GM12878 (cell line): ENCODE data around the gene CHMP4A. TPM values are rescaled to one million over a fixed set of nuclear protein-coding genes. Genes with fewer than 3 reads are reported as not detected.

ENCODE experiments used
- ATAC-seq: fragments of 200-7000 bp; cut with Tn5 transposase; 3 replicates; pipeline ENCODE4 v1.9.1; 2020; ENCODE audit warnings: mild to moderate bottlenecking, moderate library complexity
- BruUV-seq: library from RNA; stranded (reverse); fragments of 400-500 nt; replicated peaks from 2 replicates; lab custom pipeline; 2021; lab: Mats Ljungman, UMichigan
- CTCF ChIA-PET: fragments of 300-600 bp; sonication (Branson Sonifier 250); formaldehyde crosslinking; extraction: SDS; loops from one replicate; lab custom pipeline; 2021; ENCODE audit warnings: inconsistent platforms; lab: Yijun Ruan, JAX
- POLR2A ChIA-PET: fragments of 350-600 bp; formaldehyde crosslinking; extraction: SDS; loops from one replicate; lab custom pipeline; 2021; ENCODE audit warnings: inconsistent platforms; lab: Charles Lee
- RAD21 ChIA-PET: fragments of 300-600 bp; sonication (Branson Sonifier 250); formaldehyde crosslinking; loops from one replicate; lab custom pipeline; 2023; ENCODE audit warnings: antibody characterized with exemption; ENCODE audit not compliant: unreplicated experiment; lab: Charles Lee
- SMC1A ChIA-PET: fragments of 300-600 bp; sonication (Branson Sonifier 250); formaldehyde crosslinking; loops from one replicate; lab custom pipeline; 2023; ENCODE audit not compliant: unreplicated experiment, uncharacterized antibody; lab: Charles Lee
- DNase-seq: peaks from one replicate; pipeline ENCODE4 v3.0.0-alpha.2; 2011; ENCODE audit warnings: low read depth, low spot score
- FAIRE-seq: peaks from 3 replicates; lab custom pipeline; 2011; peaks lifted over from hg19 to GRCh38; lab: Jason Lieb, UNC
- H2AFZ ChIP-seq: 2 replicates; pipeline ENCODE4 v1.6.0; 2011; ENCODE audit warnings: low read depth, low read length, control low read depth; ENCODE audit not compliant: control insufficient read depth
- H3K27ac ChIP-seq: 2 replicates; pipeline ENCODE4 v1.5.1; 2011; ENCODE audit warnings: control low read depth; ENCODE audit not compliant: control insufficient read depth, insufficient read depth
- H3K27me3 ChIP-seq, 2 experiments: replicated peaks in 1 of 2; 2 replicates each; pipeline versions ENCODE4 v1.6.0 to v1.6.1; 2011; ENCODE audit warnings: low read length in 1 of 2; ENCODE audit not compliant: control insufficient read depth in 2 of 2, insufficient read depth in 2 of 2
- H3K36me3 ChIP-seq, 2 experiments: 2 replicates each; pipeline ENCODE4 v1.5.1; 2011; ENCODE audit warnings: low read length in 1 of 2; ENCODE audit not compliant: control insufficient read depth in 2 of 2, insufficient read depth in 2 of 2
- H3K4me1 ChIP-seq: 2 replicates; pipeline ENCODE4 v1.6.1; 2011; ENCODE audit warnings: mild to moderate bottlenecking, low read length, moderate library complexity, mixed read lengths; ENCODE audit not compliant: control insufficient read depth, insufficient read depth
- H3K4me2 ChIP-seq: 2 replicates; pipeline ENCODE4 v1.6.0; 2011; ENCODE audit warnings: control low read depth; ENCODE audit not compliant: control insufficient read depth, insufficient read depth
- H3K4me3 ChIP-seq: fragments of 200-600 bp; sonication (generic); 2 replicates; pipeline ENCODE4 v1.5.1; 2016
- H3K79me2 ChIP-seq: 2 replicates; pipeline ENCODE4 v1.6.0; 2011; ENCODE audit warnings: low read length; ENCODE audit not compliant: control insufficient read depth, insufficient read depth
- H3K9ac ChIP-seq: 2 replicates; pipeline ENCODE4 v1.8.0; 2011; ENCODE audit warnings: low read length, control low read depth, mixed read lengths; ENCODE audit not compliant: control insufficient read depth, insufficient read depth
- H3K9me3 ChIP-seq: replicated peaks from 3 replicates; pipeline ENCODE4 v1.5.1; 2011; ENCODE audit warnings: mild to moderate bottlenecking, low read length; ENCODE audit not compliant: control insufficient read depth, insufficient read depth
- H4K20me1 ChIP-seq: 2 replicates; pipeline ENCODE4 v1.6.0; 2011; ENCODE audit not compliant: control insufficient read depth, insufficient read depth
- BHLHE40 ChIP-seq, 2 experiments: fragments of 450-650 bp in 1 of 2; IDR thresholded peaks; 2 replicates each; pipeline ENCODE4 v1.6.1; 2011 to 2017; ENCODE audit warnings: low read depth in 2 of 2, borderline replicate concordance in 1 of 2, improper control_type of control experiment in 1 of 2, low read length in 1 of 2, mild to moderate bottlenecking in 1 of 2
- GATAD2B ChIP-seq: fragments of 450-650 bp; conservative IDR thresholded peaks from 2 replicates; pipeline ENCODE4 v1.6.1; 2017; ENCODE audit warnings: low read depth, mild to moderate bottlenecking, moderate library complexity
- JUNB ChIP-seq: IDR thresholded peaks from 2 replicates; pipeline ENCODE4 v1.6.1; 2016; ENCODE audit warnings: antibody characterized with exemption, mild to moderate bottlenecking
- NFXL1 ChIP-seq: fragments of 450-650 bp; IDR thresholded peaks from 2 replicates; pipeline ENCODE4 v1.6.1; 2017; ENCODE audit warnings: antibody characterized with exemption, mild to moderate bottlenecking, borderline replicate concordance
- POLR2A ChIP-seq: IDR thresholded peaks from 2 replicates; pipeline ENCODE4 v1.6.1; 2011; ENCODE audit warnings: low read depth, mild to moderate bottlenecking, low read length
- SRF ChIP-seq, 2 experiments: IDR thresholded peaks; 2 replicates each; pipeline ENCODE4 v1.6.1; 2011; ENCODE audit warnings: low read depth in 2 of 2, low read length in 2 of 2, mild to moderate bottlenecking in 1 of 2, moderate library complexity in 1 of 2
- YY1 ChIP-seq: IDR thresholded peaks from 2 replicates; pipeline ENCODE4 v1.6.1; 2011; ENCODE audit warnings: low read depth, mild to moderate bottlenecking, low read length
- ZZZ3 ChIP-seq: IDR thresholded peaks from 2 replicates; pipeline ENCODE4 v1.6.1; 2011; ENCODE audit warnings: low read depth; ENCODE audit not compliant: control insufficient read depth, insufficient read length
- WGBS: methylation state at CpG from one replicate; pipeline ENCODE4 v1.1.6; 2016; ENCODE audit warnings: low lambda C conversion rate; ENCODE audit not compliant: insufficient replicate concordance, insufficient coverage; ENCODE audit errors: missing lambda C conversion rate; 5-methylcytosine and 5-hydroxymethylcytosine counted together
- in situ Hi-C: fragments of 300-500 bp; cut with MboI; formaldehyde crosslinking; loops from 9 replicates; pipeline ENCODE4 v1.14.3; 2018; ENCODE audit warnings: mixed read lengths
- intact Hi-C: fragments of 100-400 bp; cut with micrococcal nuclease; formaldehyde crosslinking; loops from one replicate; pipeline ENCODE4 v1.14.2; 2022; ENCODE audit not compliant: unreplicated experiment
- polyA plus RNA-seq, 11 experiments: library from polyadenylated mRNA; depleted of rRNA in 4 of 11; unstranded in 6 of 11; stranded (reverse) in 5 of 11; fragments of >200 nt; fragmentation: Nextera tagmentation in 4 of 11; fragmentation: Illumina TruSeq in 1 of 11; extraction: Ambion mirVana in 4 of 11; extraction: Trizol in 1 of 11; gene quantifications; 1 replicate in 1 of 11; 2 replicates in 10 of 11; pipeline versions ENCODE4 v1.2.1 to v1.2.3, GENCODE V29; 2011 to 2016; ENCODE audit warnings: inconsistent platforms in 2 of 11, missing spikeins in 2 of 11, low read depth in 1 of 11
- total RNA-seq, 4 experiments: library from RNA; depleted of rRNA in 3 of 4; stranded (reverse); fragments of >200 nt in 3 of 4; fragmentation: Illumina TruSeq in 1 of 4; extraction: Trizol in 1 of 4; gene quantifications; 2 replicates each; pipeline versions ENCODE4 v1.2.1 to v1.2.3, GENCODE V29; 2013 to 2021
- TF ChIP-seq, protein P1 (sequence below): fragments of 450-650 bp; IDR thresholded peaks from 2 replicates; pipeline ENCODE4 v1.6.1; 2017; ENCODE audit warnings: mild to moderate bottlenecking, moderate library complexity

CHMP4A gene
- total and polyA plus RNA-seq, 10 of the 15 experiments (the other 5 are each of a cell fraction or from before 2014, with no cell fraction given) = 35.5 to 151 (median 84.7) TPM

DNA sequence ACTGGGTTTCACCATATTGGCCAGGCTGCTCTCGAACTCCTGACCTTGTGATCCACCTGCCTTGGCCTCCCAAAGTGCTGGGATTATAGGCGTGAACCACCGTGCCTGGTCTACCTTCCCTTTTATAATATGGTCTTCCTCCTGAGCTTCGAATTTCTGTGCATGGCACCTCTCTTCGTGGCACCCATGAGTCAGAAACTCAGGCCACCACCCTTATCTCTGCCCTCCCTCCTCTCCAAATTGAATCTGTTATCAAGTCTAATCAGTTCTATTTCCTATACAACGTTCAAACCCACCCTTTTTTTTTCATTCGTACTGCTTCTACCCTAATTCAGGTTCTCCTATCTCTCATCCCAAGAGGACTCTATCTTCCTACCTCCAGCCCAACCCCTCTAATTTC lies 34.1 kb upstream of the CHMP4A start:
- 66% methylated on average over 7 of the region's 7 CpGs for WGBS
- ChIA-PET RAD21 (interaction anchor here (0.7 to 7.2 kb wide), 12 partner anchors 12 to 1634 kb away, joined by 3 to 231 read pairs (median 8); partner anchors contain the start of genes CIDEB, DCAF11, DHRS1 and MDP1), CTCF (interaction anchor here (0.7 to 12.3 kb wide), 17 partner anchors 15 to 234 kb away, joined by 3 to 368 read pairs (median 8); partner anchors contain the start of genes CIDEB, DHRS1, LTB4R and MDP1), POLR2A (interaction anchor here (0.6 to 9.2 kb wide), 16 partner anchors 12 to 133 kb away, joined by 3 to 171 read pairs (median 4); partner anchors contain the start of genes CIDEB, DCAF11, DHRS1 and IRF9), SMC1A (interaction anchor here (1.2 to 11.0 kb wide), 11 partner anchors 16 to 189 kb away, joined by 3 to 201 read pairs (median 10); partner anchors contain the start of genes CIDEB, DHRS1, IRF9 and NOP9)
- no peaks in the 10 kb centered on the region for H4K20me1 ChIP-seq
- H3K27ac ChIP-seq = peak overlapping the region; percentile 58
- no peak overlapping the region for H3K4me2 ChIP-seq
- H3K4me3 ChIP-seq = no peak overlapping the region
- no TSS peak for BruUV-seq
- DNase-seq = no peak
- intact Hi-C loops = loop anchor here (1.0 kb wide), 1 partner anchor 24 kb away; the partner anchor contains the start of gene RABGGTA
- peak overlapping the region; percentile 16; the same call in 1 of the 2 replicates for H3K9ac ChIP-seq
- peaks cover 44% of the 10 kb centered on the region for H3K4me1 ChIP-seq
- no peaks in the 10 kb centered on the region for H3K27me3 ChIP-seq
- in situ Hi-C loops = no loop called here
- no peak overlapping the region for H2AFZ ChIP-seq
- no peaks in the 10 kb centered on the region for H3K79me2 ChIP-seq
- no peak for ATAC-seq
- FAIRE-seq = no peak
- TF ChIP-seq JUNB = peak; percentile 42; the same call in 1 of the 2 replicates
- TF ChIP-seq YY1 = no peak
- TF ChIP-seq SRF (IDR thresholded peaks at IDR 0.05; ENCODE audit: low read depth in 2 of 2, low read length in 2 of 2) = no peak
- no peaks in the 10 kb centered on the region; a peak in 1 of 4 replicates for H3K36me3 ChIP-seq
- H3K9me3 ChIP-seq = no peaks in the 10 kb centered on the region

DNA sequence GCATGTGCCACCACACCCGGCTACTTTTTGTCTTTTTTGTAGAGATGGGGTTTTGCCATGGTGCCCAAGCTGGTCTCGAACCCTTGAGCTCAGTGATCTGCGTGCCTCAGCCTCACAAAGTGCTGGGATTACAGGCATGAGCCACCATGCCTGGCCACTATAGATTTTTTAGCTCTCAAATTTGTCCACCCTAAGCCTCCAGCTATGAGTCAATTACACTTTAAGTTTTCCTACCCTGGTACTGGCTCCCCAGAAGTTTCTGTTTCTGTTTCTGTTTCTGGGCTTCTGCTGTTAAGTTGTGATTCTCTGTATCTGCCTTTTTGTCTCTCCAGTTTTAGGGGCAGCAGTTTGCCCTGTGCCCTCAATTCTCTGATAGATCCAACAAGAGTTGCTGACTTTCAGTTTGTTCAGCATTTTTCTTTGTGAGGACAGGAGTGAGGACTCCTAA lies 33.5 kb upstream of the CHMP4A start:
- in situ Hi-C loops (no loop called here), intact Hi-C loops (loop anchor here (1.0 kb wide), 1 partner anchor 25 kb away; the partner anchor contains the start of gene RABGGTA)
- peaks cover 4% of the 10 kb centered on the region for H3K79me2 ChIP-seq
- FAIRE-seq = peak; percentile 90
- 0% methylated on average over 3 of the region's 3 CpGs for WGBS
- no TSS peak for BruUV-seq
- CTCF ChIA-PET = interaction anchor here (0.6 to 12.3 kb wide), 20 partner anchors 12 to 1685 kb away, joined by 3 to 368 read pairs (median 4); partner anchors contain the start of genes CHMP4A, CIDEB, DHRS1 and LTB4R
- 0 out of 2 replicates have a peak overlapping the region, but pooled peaks have one; percentile 18 for H3K4me3 ChIP-seq
- RAD21 ChIA-PET = interaction anchor here (0.7 to 7.2 kb wide), 15 partner anchors 12 to 1633 kb away, joined by 3 to 231 read pairs (median 4); partner anchors contain the start of genes CIDEB, DCAF11, DHRS1 and IPO4
- H3K4me1 ChIP-seq = peaks cover 44% of the 10 kb centered on the region
- peak; percentile 37 for ATAC-seq
- no peaks in the 10 kb centered on the region for H3K27me3 ChIP-seq
- POLR2A ChIA-PET = interaction anchor here (0.7 to 9.2 kb wide), 20 partner anchors 12 to 185 kb away, joined by 3 to 171 read pairs (median 4); partner anchors contain the start of genes CHMP4A, CIDEB, DCAF11 and DHRS1
- H3K9me3 ChIP-seq = no peaks in the 10 kb centered on the region
- peak overlapping the region; percentile 7 for H2AFZ ChIP-seq
- H3K36me3 ChIP-seq = no peaks in the 10 kb centered on the region; a peak in 1 of 4 replicates
- peak overlapping the region; percentile 16; the same call in 1 of the 2 replicates for H3K9ac ChIP-seq
- H4K20me1 ChIP-seq = no peaks in the 10 kb centered on the region
- peak overlapping the region; percentile 43 for H3K4me2 ChIP-seq
- peak; percentile 68 for DNase-seq
- peak overlapping the region; percentile 58 for H3K27ac ChIP-seq
- SMC1A ChIA-PET = interaction anchor here (0.9 to 11.0 kb wide), 17 partner anchors 12 to 190 kb away, joined by 3 to 201 read pairs (median 4); partner anchors contain the start of genes CIDEB, DHRS1, IRF9 and NOP9
- TF ChIP-seq JUNB (peak; percentile 48; the same call in 1 of the 2 replicates), BHLHE40 (IDR thresholded peaks at IDR 0.05; ENCODE audit: borderline replicate concordance in 1 of 2, low read depth in 2 of 2, low read length in 1 of 2) (peak in 1 of 2 experiments; percentile 28; a peak in 1 of 4 replicates), GATAD2B (0 out of 2 replicates have a peak, but pooled peaks have one; percentile 19), NFXL1 (no peak), POLR2A (no peak; the same call in 1 of the 2 replicates), ZZZ3 (no peak)
- TF ChIP-seq, protein P1, sequence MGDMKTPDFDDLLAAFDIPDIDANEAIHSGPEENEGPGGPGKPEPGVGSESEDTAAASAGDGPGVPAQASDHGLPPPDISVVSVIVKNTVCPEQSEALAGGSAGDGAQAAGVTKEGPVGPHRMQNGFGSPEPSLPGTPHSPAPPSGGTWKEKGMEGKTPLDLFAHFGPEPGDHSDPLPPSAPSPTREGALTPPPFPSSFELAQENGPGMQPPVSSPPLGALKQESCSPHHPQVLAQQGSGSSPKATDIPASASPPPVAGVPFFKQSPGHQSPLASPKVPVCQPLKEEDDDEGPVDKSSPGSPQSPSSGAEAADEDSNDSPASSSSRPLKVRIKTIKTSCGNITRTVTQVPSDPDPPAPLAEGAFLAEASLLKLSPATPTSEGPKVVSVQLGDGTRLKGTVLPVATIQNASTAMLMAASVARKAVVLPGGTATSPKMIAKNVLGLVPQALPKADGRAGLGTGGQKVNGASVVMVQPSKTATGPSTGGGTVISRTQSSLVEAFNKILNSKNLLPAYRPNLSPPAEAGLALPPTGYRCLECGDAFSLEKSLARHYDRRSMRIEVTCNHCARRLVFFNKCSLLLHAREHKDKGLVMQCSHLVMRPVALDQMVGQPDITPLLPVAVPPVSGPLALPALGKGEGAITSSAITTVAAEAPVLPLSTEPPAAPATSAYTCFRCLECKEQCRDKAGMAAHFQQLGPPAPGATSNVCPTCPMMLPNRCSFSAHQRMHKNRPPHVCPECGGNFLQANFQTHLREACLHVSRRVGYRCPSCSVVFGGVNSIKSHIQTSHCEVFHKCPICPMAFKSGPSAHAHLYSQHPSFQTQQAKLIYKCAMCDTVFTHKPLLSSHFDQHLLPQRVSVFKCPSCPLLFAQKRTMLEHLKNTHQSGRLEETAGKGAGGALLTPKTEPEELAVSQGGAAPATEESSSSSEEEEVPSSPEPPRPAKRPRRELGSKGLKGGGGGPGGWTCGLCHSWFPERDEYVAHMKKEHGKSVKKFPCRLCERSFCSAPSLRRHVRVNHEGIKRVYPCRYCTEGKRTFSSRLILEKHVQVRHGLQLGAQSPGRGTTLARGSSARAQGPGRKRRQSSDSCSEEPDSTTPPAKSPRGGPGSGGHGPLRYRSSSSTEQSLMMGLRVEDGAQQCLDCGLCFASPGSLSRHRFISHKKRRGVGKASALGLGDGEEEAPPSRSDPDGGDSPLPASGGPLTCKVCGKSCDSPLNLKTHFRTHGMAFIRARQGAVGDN = peak; percentile 47; the same call in 1 of the 2 replicates
